Measurements from ENCODE around the gene GNG12. TPM values are rescaled to one million over a fixed set of nuclear protein-coding genes. Genes with fewer than 3 reads are reported as not detected.

The GNG12 gene
- total and polyA plus RNA-seq, 2 donors (not counting 1 experiment from before 2014, with no cell fraction given) = not detected

DNA sequence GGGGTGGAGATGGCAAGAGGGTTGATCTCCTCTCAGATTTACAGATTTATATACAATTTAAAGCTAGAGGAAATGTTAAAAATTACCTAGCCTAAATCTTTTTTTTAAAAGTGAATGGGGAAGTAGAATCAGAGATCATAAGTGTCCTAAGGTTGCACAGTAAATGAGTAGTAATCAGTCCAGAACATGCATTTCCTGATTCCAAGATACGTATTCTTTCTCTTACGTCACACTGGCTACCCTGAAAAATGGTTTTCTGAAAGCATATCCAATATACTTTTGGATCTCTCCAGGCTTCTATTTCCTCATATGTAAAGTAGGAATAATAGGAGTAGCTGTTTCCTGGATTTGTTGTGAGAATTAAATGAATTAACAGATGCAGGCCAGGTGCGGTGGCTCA lies 136.6 kb downstream of the GNG12 start:
- DNase-seq (no peak), ATAC-seq (ENCODE audit: low read depth) (no peak)
- WGBS (ENCODE audit: insufficient coverage) = 100% methylated on average over 1 of the region's 3 CpGs
- H3K27me3 Mint-ChIP-seq = peaks cover 9% of the 10 kb centered on the region
- ChIA-PET POLR2A (no interaction called here), CTCF (no interaction called here)
- H3K27ac ChIP-seq (ENCODE audit: low read length in 2 of 2) = no peak overlapping the region
- H3K4me3 Mint-ChIP-seq = no peak overlapping the region
- no peaks in the 10 kb centered on the region for H3K36me3 ChIP-seq (replicated peaks in 1 of 2; ENCODE audit: control extremely low read depth in 1 of 2, control insufficient read depth in 1 of 2, extremely low read depth in 1 of 2, insufficient read depth in 2 of 2, low read length in 1 of 2)
- H3K4me1 Mint-ChIP-seq = no peaks in the 10 kb centered on the region
- H3K79me2 ChIP-seq (ENCODE audit: control insufficient read depth, insufficient read depth, low read length) = no peaks in the 10 kb centered on the region
- no peak overlapping the region for H3K4me2 ChIP-seq (replicated peaks; ENCODE audit: low read depth, low read length, poor library complexity, severe bottlenecking)
- TF ChIP-seq, protein P1, sequence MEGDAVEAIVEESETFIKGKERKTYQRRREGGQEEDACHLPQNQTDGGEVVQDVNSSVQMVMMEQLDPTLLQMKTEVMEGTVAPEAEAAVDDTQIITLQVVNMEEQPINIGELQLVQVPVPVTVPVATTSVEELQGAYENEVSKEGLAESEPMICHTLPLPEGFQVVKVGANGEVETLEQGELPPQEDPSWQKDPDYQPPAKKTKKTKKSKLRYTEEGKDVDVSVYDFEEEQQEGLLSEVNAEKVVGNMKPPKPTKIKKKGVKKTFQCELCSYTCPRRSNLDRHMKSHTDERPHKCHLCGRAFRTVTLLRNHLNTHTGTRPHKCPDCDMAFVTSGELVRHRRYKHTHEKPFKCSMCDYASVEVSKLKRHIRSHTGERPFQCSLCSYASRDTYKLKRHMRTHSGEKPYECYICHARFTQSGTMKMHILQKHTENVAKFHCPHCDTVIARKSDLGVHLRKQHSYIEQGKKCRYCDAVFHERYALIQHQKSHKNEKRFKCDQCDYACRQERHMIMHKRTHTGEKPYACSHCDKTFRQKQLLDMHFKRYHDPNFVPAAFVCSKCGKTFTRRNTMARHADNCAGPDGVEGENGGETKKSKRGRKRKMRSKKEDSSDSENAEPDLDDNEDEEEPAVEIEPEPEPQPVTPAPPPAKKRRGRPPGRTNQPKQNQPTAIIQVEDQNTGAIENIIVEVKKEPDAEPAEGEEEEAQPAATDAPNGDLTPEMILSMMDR (IDR thresholded peaks at IDR 0.05) = no peak
- no peak for TF ChIP-seq EZH2 (IDR thresholded peaks at IDR 0.05; ENCODE audit: borderline replicate concordance, insufficient read depth, low read depth, low read length, poor library complexity, severe bottlenecking)
- no peak overlapping the region for H2AFZ ChIP-seq (ENCODE audit: insufficient read depth, low read depth, low read length, poor library complexity, severe bottlenecking)
- no peak overlapping the region for H3K27ac Mint-ChIP-seq
- no peaks in the 10 kb centered on the region for H3K4me1 ChIP-seq (ENCODE audit: control insufficient read depth in 2 of 2, insufficient read depth in 2 of 2, low read length in 2 of 2)
- H3K9me3 Mint-ChIP-seq (ENCODE audit: insufficient read depth) = no peaks in the 10 kb centered on the region
- no peaks in the 10 kb centered on the region for H3K27me3 ChIP-seq (replicated peaks in 1 of 4; ENCODE audit: control extremely low read depth in 1 of 4, control insufficient read depth in 3 of 4, insufficient read depth in 4 of 4, low read length in 3 of 4)
- H3K9me3 ChIP-seq (ENCODE audit: control extremely low read depth in 1 of 3, control insufficient read depth in 2 of 3, insufficient read depth in 1 of 3, low read length in 2 of 3) = no peaks in the 10 kb centered on the region
- H3K4me3 ChIP-seq (ENCODE audit: control extremely low read depth in 1 of 5, extremely low read depth in 1 of 5, insufficient read depth in 1 of 5, low read depth in 2 of 5, low read length in 4 of 5) = no peak overlapping the region
- intact Hi-C loops (cut with micrococcal nuclease) = no loop called here
- H4K20me1 ChIP-seq (ENCODE audit: control insufficient read depth, insufficient read depth, low read length, poor library complexity, severe bottlenecking) = no peaks in the 10 kb centered on the region
- H3K9ac ChIP-seq (ENCODE audit: low read length) = no peak overlapping the region

DNA sequence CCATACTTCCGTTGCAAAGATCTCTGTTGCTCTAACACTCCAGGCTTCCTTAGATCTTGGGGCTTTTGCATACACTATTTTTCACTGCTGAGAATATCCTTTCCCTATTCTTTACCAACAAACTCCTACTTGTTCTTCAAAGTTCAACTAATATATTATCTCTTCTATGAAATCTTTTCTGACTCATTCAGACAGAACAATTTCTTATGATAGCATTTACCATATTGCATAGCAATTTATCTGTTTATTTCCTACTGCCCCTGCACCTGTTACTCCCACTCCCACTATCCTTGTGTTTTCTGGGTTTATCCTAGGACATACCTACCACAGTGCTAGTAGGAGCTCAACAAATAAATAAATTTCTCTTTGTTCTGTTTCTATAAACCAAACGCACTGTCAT lies 137.3 kb downstream of the GNG12 start:
- H3K27ac Mint-ChIP-seq = no peak overlapping the region
- H3K9ac ChIP-seq (ENCODE audit: low read length) = no peak overlapping the region
- H3K4me3 Mint-ChIP-seq = no peak overlapping the region
- CTCF ChIA-PET = no interaction called here
- POLR2A ChIA-PET = no interaction called here
- TF ChIP-seq EZH2 (IDR thresholded peaks at IDR 0.05; ENCODE audit: borderline replicate concordance, insufficient read depth, low read depth, low read length, poor library complexity, severe bottlenecking) = no peak
- TF ChIP-seq, protein P1 (IDR thresholded peaks at IDR 0.05) = no peak
- H3K9me3 Mint-ChIP-seq (ENCODE audit: insufficient read depth) = no peaks in the 10 kb centered on the region
- WGBS (ENCODE audit: insufficient coverage) = 86% methylated on average over 1 of the region's 2 CpGs
- no peaks in the 10 kb centered on the region for H3K9me3 ChIP-seq (ENCODE audit: control extremely low read depth in 1 of 3, control insufficient read depth in 2 of 3, insufficient read depth in 1 of 3, low read length in 2 of 3)
- no peak overlapping the region for H3K4me3 ChIP-seq (ENCODE audit: control extremely low read depth in 1 of 5, extremely low read depth in 1 of 5, insufficient read depth in 1 of 5, low read depth in 2 of 5, low read length in 4 of 5)
- no peaks in the 10 kb centered on the region for H3K4me1 Mint-ChIP-seq
- DNase-seq (no peak), ATAC-seq (ENCODE audit: low read depth) (no peak)
- no peaks in the 10 kb centered on the region for H3K4me1 ChIP-seq (ENCODE audit: control insufficient read depth in 2 of 2, insufficient read depth in 2 of 2, low read length in 2 of 2)
- H3K27me3 Mint-ChIP-seq = peaks cover 5% of the 10 kb centered on the region
- no peaks in the 10 kb centered on the region for H3K27me3 ChIP-seq (replicated peaks in 1 of 4; ENCODE audit: control extremely low read depth in 1 of 4, control insufficient read depth in 3 of 4, insufficient read depth in 4 of 4, low read length in 3 of 4)
- H3K4me2 ChIP-seq (replicated peaks; ENCODE audit: low read depth, low read length, poor library complexity, severe bottlenecking) = no peak overlapping the region
- no peaks in the 10 kb centered on the region for H3K79me2 ChIP-seq (ENCODE audit: control insufficient read depth, insufficient read depth, low read length)
- no peak overlapping the region for H3K27ac ChIP-seq (ENCODE audit: low read length in 2 of 2)
- no peak overlapping the region for H2AFZ ChIP-seq (ENCODE audit: insufficient read depth, low read depth, low read length, poor library complexity, severe bottlenecking)
- H4K20me1 ChIP-seq (ENCODE audit: control insufficient read depth, insufficient read depth, low read length, poor library complexity, severe bottlenecking) = no peaks in the 10 kb centered on the region
- intact Hi-C loops (cut with micrococcal nuclease) = no loop called here
- H3K36me3 ChIP-seq (replicated peaks in 1 of 2; ENCODE audit: control extremely low read depth in 1 of 2, control insufficient read depth in 1 of 2, extremely low read depth in 1 of 2, insufficient read depth in 2 of 2, low read length in 1 of 2) = no peaks in the 10 kb centered on the region
